CD4-positive, CD25-positive, alpha-beta regulatory T cell (primary cell): ENCODE data around the gene CD69. TPM values are rescaled to one million over a fixed set of nuclear protein-coding genes. Genes with fewer than 3 reads are reported as not detected.

Experiments
- ATAC-seq, 2 donors: fragments of 150-1000 bp; cut with Tn5 transposase; one replicate each; pipeline ENCODE4 v1.10.0; 2021; ENCODE audit warnings: low read depth in 2 of 2, moderate number of reproducible peaks in 2 of 2, moderate library complexity in 1 of 2
- DNase-seq, 3 donors: peaks; one replicate each; pipeline versions ENCODE4 v3.0.0 to v3.0.0-alpha.2; 2012 to 2022; ENCODE audit warnings: mixed read lengths in 1 of 3
- H3K27ac ChIP-seq: one replicate; pipeline ENCODE4 v1.7.0; 2013; ENCODE audit warnings: mild to moderate bottlenecking, low read length; ENCODE audit not compliant: insufficient read depth, poor library complexity, severe bottlenecking
- H3K27me3 ChIP-seq: one replicate; pipeline ENCODE4 v1.7.0; 2013; ENCODE audit warnings: low read length; ENCODE audit not compliant: control insufficient read depth, insufficient read depth
- H3K36me3 ChIP-seq: one replicate; pipeline ENCODE4 v1.7.0; 2013; ENCODE audit warnings: mild to moderate bottlenecking, low read length, moderate library complexity; ENCODE audit not compliant: control insufficient read depth, insufficient read depth
- H3K4me1 ChIP-seq: 2 replicates; pipeline ENCODE4 v1.7.0; 2013; ENCODE audit warnings: mild to moderate bottlenecking, low read length; ENCODE audit not compliant: insufficient read depth, control insufficient read depth, poor library complexity, severe bottlenecking
- H3K4me3 ChIP-seq: one replicate; pipeline ENCODE4 v1.7.0; 2013; ENCODE audit warnings: low read depth, mild to moderate bottlenecking, low read length, moderate library complexity
- H3K9me3 ChIP-seq, 2 experiments: 1 replicate in 1 of 2; 2 replicates in 1 of 2; pipeline ENCODE4 v1.7.0; 2013; ENCODE audit warnings: low read length in 2 of 2, mild to moderate bottlenecking in 1 of 2, moderate library complexity in 1 of 2; ENCODE audit not compliant: control insufficient read depth in 2 of 2
- H3K27ac Mint-ChIP-seq, 3 donors: one replicate each; pipeline ENCODE4 v1.8.0; 2020 to 2022; ENCODE audit warnings: mild to moderate bottlenecking in 3 of 3, mixed read lengths in 3 of 3, moderate library complexity in 2 of 3
- H3K27me3 Mint-ChIP-seq: one replicate; pipeline ENCODE4 v1.8.0; 2022; ENCODE audit warnings: mild to moderate bottlenecking, mixed read lengths
- H3K36me3 Mint-ChIP-seq: one replicate; pipeline ENCODE4 v1.8.0; 2020; ENCODE audit warnings: mixed read lengths
- H3K4me1 Mint-ChIP-seq, 4 donors: one replicate each; pipeline ENCODE4 v1.8.0; 2020 to 2022; ENCODE audit warnings: mixed read lengths in 4 of 4, mild to moderate bottlenecking in 1 of 4
- H3K4me3 Mint-ChIP-seq, 4 donors: one replicate each; pipeline ENCODE4 v1.8.0; 2020 to 2022; ENCODE audit warnings: mild to moderate bottlenecking in 4 of 4, mixed read lengths in 4 of 4, moderate library complexity in 3 of 4
- H3K9me3 Mint-ChIP-seq, 7 donors: one replicate each; pipeline ENCODE4 v1.8.0; 2020 to 2022; ENCODE audit warnings: mixed read lengths in 7 of 7, mild to moderate bottlenecking in 3 of 7, moderate library complexity in 2 of 7
- polyA plus RNA-seq, 4 donors: library from polyadenylated mRNA; unstranded; fragments of 300-500 nt; fragmentation: Illumina TruSeq; gene quantifications; one replicate each; pipeline ENCODE4 v1.2.3, GENCODE V29; 2021
- total RNA-seq: library from RNA; stranded (reverse); gene quantifications from one replicate; pipeline ENCODE4 v1.2.3, GENCODE V29; 2022

Gene CD69
- total and polyA plus RNA-seq, 5 donors from 2014 or later, result 189 to 1,130 (median 252) TPM

DNA sequence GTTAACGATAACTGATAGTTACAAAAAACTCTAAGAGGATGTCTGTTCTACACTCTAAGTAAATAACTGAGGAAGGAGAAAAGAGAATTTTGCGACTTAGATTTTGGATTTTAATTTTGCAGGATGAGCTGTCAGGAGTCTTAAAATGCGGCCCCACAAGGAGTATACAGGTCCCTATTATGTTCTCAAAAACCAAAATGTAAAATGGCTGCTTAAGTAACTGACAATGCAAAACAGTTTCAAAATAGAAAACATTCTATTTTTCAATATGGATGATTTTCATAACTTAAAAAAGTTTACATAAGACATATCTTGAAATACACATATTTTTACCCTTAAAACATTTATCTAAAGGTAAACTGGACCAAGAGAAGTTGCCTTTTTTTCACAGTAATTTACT lies 2.6 kb downstream of the CD69 start:
- ATAC-seq, result no peak
- peaks cover 0 to 2% (median 0%) of the 10 kb centered on the region in 7 donors for H3K9me3 Mint-ChIP-seq
- Histone ChIP-seq H3K4me1 (peaks cover 65% of the 10 kb centered on the region), H3K27me3 (no peaks in the 10 kb centered on the region), H3K4me3 (peak overlapping the region; percentile 100), H3K9me3 (no peaks in the 10 kb centered on the region), H3K27ac (peak overlapping the region; percentile 97), H3K36me3 (peaks cover 36% of the 10 kb centered on the region)
- peaks cover 36 to 71% (median 59%) of the 10 kb centered on the region in 4 donors for H3K4me1 Mint-ChIP-seq
- H3K4me3 Mint-ChIP-seq, result peak overlapping the region; percentile 94 to 100 (median 98)
- no peaks in the 10 kb centered on the region for H3K27me3 Mint-ChIP-seq
- peak overlapping the region; percentile 84 to 99 (median 99) for H3K27ac Mint-ChIP-seq
- peaks cover 27% of the 10 kb centered on the region for H3K36me3 Mint-ChIP-seq
- DNase-seq, result peak in 1 of 3 donors; percentile 61

GRCh38 chr12:9757433-9758025 lies 3.2 kb downstream of the CD69 start:
- Mint-ChIP-seq H3K9me3 (peaks cover 0 to 2% (median 0%) of the 10 kb centered on the region in 7 donors), H3K27me3 (no peaks in the 10 kb centered on the region), H3K36me3 (peaks cover 32% of the 10 kb centered on the region), H3K27ac (peak overlapping the region; percentile 84 to 99 (median 99)), H3K4me3 (peak overlapping the region; percentile 94 to 100 (median 98)), H3K4me1 (peaks cover 42 to 76% (median 63%) of the 10 kb centered on the region in 4 donors)
- Histone ChIP-seq H3K4me3 (peak overlapping the region; percentile 100), H3K9me3 (no peaks in the 10 kb centered on the region), H3K4me1 (peaks cover 64% of the 10 kb centered on the region), H3K27me3 (no peaks in the 10 kb centered on the region), H3K36me3 (peaks cover 42% of the 10 kb centered on the region), H3K27ac (peak overlapping the region; percentile 97)
- ATAC-seq (no peak), DNase-seq (peak in 1 of 3 donors; percentile 40)

DNA sequence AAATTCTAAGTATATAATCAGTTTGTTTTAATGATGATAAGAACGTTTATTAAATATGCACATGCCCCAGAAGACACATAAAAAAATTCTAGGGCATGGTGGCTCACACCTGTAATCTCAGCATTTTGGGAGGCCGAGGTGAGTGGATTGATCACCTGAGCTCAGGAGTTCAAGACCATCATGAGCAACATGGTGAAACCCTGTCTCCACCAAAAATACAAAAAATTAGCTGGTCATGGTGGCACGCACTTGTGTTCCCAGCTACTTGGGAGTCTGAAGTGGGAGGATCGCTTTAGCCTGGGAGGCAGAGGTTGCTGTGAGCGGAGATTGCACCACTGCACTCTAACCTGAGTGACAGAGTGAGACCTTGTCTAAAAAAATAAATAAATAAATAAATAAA lies 4.0 kb downstream of the CD69 start:
- H3K4me3 ChIP-seq, result peak overlapping the region; percentile 100
- peaks cover 43% of the 10 kb centered on the region for H3K36me3 ChIP-seq
- H3K36me3 Mint-ChIP-seq, result peaks cover 33% of the 10 kb centered on the region
- no peaks in the 10 kb centered on the region for H3K27me3 ChIP-seq
- H3K4me1 Mint-ChIP-seq, result peaks cover 41 to 70% (median 58%) of the 10 kb centered on the region in 4 donors
- H3K9me3 Mint-ChIP-seq, result peaks cover 0 to 2% (median 0%) of the 10 kb centered on the region in 7 donors
- ATAC-seq (no peak), DNase-seq (no peak)
- H3K4me1 ChIP-seq, result peaks cover 56% of the 10 kb centered on the region
- peak overlapping the region; percentile 97 for H3K27ac ChIP-seq
- no peaks in the 10 kb centered on the region for H3K27me3 Mint-ChIP-seq
- peak overlapping the region in 2 of 3 donors; percentile 65 to 99 for H3K27ac Mint-ChIP-seq
- no peaks in the 10 kb centered on the region for H3K9me3 ChIP-seq
- H3K4me3 Mint-ChIP-seq, result peak overlapping the region; percentile 87 to 96 (median 90)

DNA sequence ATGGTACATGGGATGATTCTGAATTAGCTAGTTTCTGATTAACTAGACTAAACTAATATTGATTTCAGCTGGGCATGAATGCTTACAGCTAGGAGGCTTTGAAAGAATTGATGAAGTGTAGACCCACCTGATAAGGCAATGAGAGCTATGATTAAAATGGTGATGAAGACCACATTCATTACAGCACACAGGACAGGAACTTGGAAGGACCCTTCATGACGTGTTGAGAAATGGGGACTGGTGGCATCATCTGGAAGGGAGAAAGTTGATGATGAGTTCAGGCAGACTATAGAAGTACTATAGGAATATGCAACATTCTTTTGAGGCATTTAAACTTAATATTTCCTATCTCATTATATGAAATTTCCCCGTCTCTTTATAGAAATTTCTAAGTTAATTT lies 4.5 kb downstream of the CD69 start:
- Histone ChIP-seq H3K4me3 (peak overlapping the region; percentile 100), H3K9me3 (no peaks in the 10 kb centered on the region), H3K36me3 (peaks cover 43% of the 10 kb centered on the region), H3K27ac (peak overlapping the region; percentile 97), H3K4me1 (peaks cover 56% of the 10 kb centered on the region), H3K27me3 (no peaks in the 10 kb centered on the region)
- H3K27ac Mint-ChIP-seq, result peak overlapping the region in 2 of 3 donors; percentile 93 to 99
- peak overlapping the region; percentile 87 to 96 (median 90) for H3K4me3 Mint-ChIP-seq
- no peak for DNase-seq
- peaks cover 0 to 2% (median 0%) of the 10 kb centered on the region in 7 donors for H3K9me3 Mint-ChIP-seq
- H3K36me3 Mint-ChIP-seq, result peaks cover 36% of the 10 kb centered on the region
- ATAC-seq, result no peak
- peaks cover 36 to 70% (median 58%) of the 10 kb centered on the region in 4 donors for H3K4me1 Mint-ChIP-seq
- no peaks in the 10 kb centered on the region for H3K27me3 Mint-ChIP-seq

GRCh38 chr12:9755567-9755966 lies 5.1 kb downstream of the CD69 start:
- Mint-ChIP-seq H3K4me3 (peak overlapping the region; percentile 46 to 88 (median 68)), H3K9me3 (peaks cover 0 to 2% (median 0%) of the 10 kb centered on the region in 7 donors), H3K27me3 (no peaks in the 10 kb centered on the region), H3K4me1 (peaks cover 41 to 70% (median 55%) of the 10 kb centered on the region in 4 donors), H3K36me3 (peaks cover 36% of the 10 kb centered on the region), H3K27ac (peak overlapping the region; percentile 52 to 83 (median 58))
- Histone ChIP-seq H3K27me3 (no peaks in the 10 kb centered on the region), H3K36me3 (peaks cover 43% of the 10 kb centered on the region), H3K4me1 (peaks cover 58% of the 10 kb centered on the region), H3K4me3 (peak overlapping the region; percentile 100), H3K9me3 (no peaks in the 10 kb centered on the region), H3K27ac (peak overlapping the region; percentile 97)
- no peak for DNase-seq
- ATAC-seq, result no peak

DNA sequence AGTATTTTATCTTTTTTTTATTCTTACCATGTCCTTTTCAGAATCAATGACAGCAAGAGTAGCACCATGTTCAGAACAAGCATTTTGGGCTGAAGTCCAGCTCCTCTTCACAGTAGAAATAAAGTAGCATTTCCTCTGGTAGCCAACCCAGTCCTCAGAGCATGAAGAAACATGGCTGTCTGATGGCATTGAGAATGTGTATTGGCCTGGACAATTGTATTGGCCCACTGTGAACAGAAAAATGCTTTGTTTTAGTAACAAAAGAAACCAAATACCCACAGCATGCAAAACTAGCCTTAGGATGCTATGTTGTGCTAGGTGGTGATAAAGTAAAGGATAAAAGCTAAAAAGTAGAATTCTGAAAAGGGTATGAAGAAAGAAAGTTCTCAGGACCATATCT lies 5.7 kb downstream of the CD69 start:
- Histone ChIP-seq H3K36me3 (peaks cover 43% of the 10 kb centered on the region), H3K4me3 (peak overlapping the region; percentile 100), H3K4me1 (peaks cover 60% of the 10 kb centered on the region), H3K9me3 (no peaks in the 10 kb centered on the region), H3K27me3 (no peaks in the 10 kb centered on the region), H3K27ac (peak overlapping the region; percentile 97)
- Mint-ChIP-seq H3K36me3 (peaks cover 36% of the 10 kb centered on the region), H3K27me3 (no peaks in the 10 kb centered on the region), H3K4me3 (peak overlapping the region; percentile 46 to 88 (median 68)), H3K4me1 (peaks cover 45 to 72% (median 57%) of the 10 kb centered on the region in 4 donors), H3K27ac (peak overlapping the region; percentile 52 to 83 (median 58)), H3K9me3 (peaks cover 0 to 2% (median 0%) of the 10 kb centered on the region in 7 donors)
- no peak for ATAC-seq
- no peak for DNase-seq

- Mint-ChIP-seq H3K27me3 (no peaks in the 10 kb centered on the region), H3K4me3 (peak overlapping the region in 3 of 4 donors; percentile 32 to 52 (median 47)), H3K27ac (peak overlapping the region; percentile 52 to 83 (median 77)), H3K9me3 (peaks cover 0 to 2% (median 0%) of the 10 kb centered on the region in 7 donors), H3K36me3 (peaks cover 36% of the 10 kb centered on the region), H3K4me1 (peaks cover 45 to 67% (median 57%) of the 10 kb centered on the region in 4 donors)
- Histone ChIP-seq H3K27ac (peak overlapping the region; percentile 97), H3K4me3 (peak overlapping the region; percentile 100), H3K9me3 (no peaks in the 10 kb centered on the region), H3K36me3 (peaks cover 43% of the 10 kb centered on the region), H3K4me1 (peaks cover 60% of the 10 kb centered on the region), H3K27me3 (no peaks in the 10 kb centered on the region)
- ATAC-seq (no peak), DNase-seq (no peak)
Measured at GRCh38 chr12:9754099-9754927, 6.4 kb downstream of the CD69 start.
